OCI-LY1 (cell line): ENCODE results near the gene AURKB.

Experiments used
- H2AFZ ChIP-seq: fragments of 200-600 bp; sonication (generic), shearing (Covaris generic); 2 replicates; pipeline ENCODE4 v1.6.0; 2014; ENCODE audit warnings: antibody characterized with exemption, mild to moderate bottlenecking, low read length
- H3F3A ChIP-seq: fragments of 200-600 bp; sonication (generic), shearing (Covaris generic); 2 replicates; pipeline ENCODE4 v1.6.0; 2014; ENCODE audit warnings: mild to moderate bottlenecking, antibody characterized with exemption, low read length, moderate library complexity; ENCODE audit not compliant: insufficient read depth
- H3K27ac ChIP-seq: fragments of 200-600 bp; sonication (generic); 2 replicates; pipeline ENCODE4 v1.5.1; 2014; ENCODE audit warnings: low read length, mixed run types, mild to moderate bottlenecking, low read depth; ENCODE audit not compliant: poor library complexity, severe bottlenecking
- H3K27me3 ChIP-seq: fragments of 200-600 bp; sonication (generic); 2 replicates; pipeline ENCODE4 v1.6.0; 2014; ENCODE audit warnings: antibody characterized with exemption, mild to moderate bottlenecking, low read length, moderate library complexity; ENCODE audit not compliant: insufficient read depth
- H3K36me3 ChIP-seq: fragments of 200-600 bp; sonication (generic); 2 replicates; pipeline ENCODE4 v1.6.1; 2014; ENCODE audit warnings: mild to moderate bottlenecking, antibody characterized with exemption, low read length, moderate library complexity, mixed read lengths; ENCODE audit not compliant: insufficient read depth
- H3K4me1 ChIP-seq: fragments of 200-600 bp; sonication (generic); 2 replicates; pipeline ENCODE4 v1.5.1; 2014; ENCODE audit warnings: mild to moderate bottlenecking, low read length, moderate library complexity; ENCODE audit not compliant: insufficient read depth, severe bottlenecking
- H3K4me2 ChIP-seq: fragments of 200-600 bp; sonication (generic), shearing (Covaris generic); 2 replicates; pipeline ENCODE4 v1.6.1; 2014; ENCODE audit warnings: low read length
- H3K4me3 ChIP-seq: fragments of 200-600 bp; sonication (generic); 2 replicates; pipeline ENCODE4 v1.5.1; 2014; ENCODE audit warnings: low read length, low read depth, mild to moderate bottlenecking, mixed read lengths; ENCODE audit not compliant: poor library complexity, severe bottlenecking
- H3K79me2 ChIP-seq: fragments of 200-600 bp; shearing (Covaris generic); 2 replicates; pipeline ENCODE4 v1.6.1; 2016; ENCODE audit warnings: mixed run types, low read length, mixed read lengths; ENCODE audit not compliant: insufficient read depth
- H3K9ac ChIP-seq: fragments of 200-600 bp; sonication (generic), shearing (Covaris generic); 2 replicates; pipeline ENCODE4 v1.6.1; 2014; ENCODE audit warnings: mild to moderate bottlenecking, low read length, mixed read lengths
- H3K9me2 ChIP-seq: fragments of 200-600 bp; sonication (generic), shearing (Covaris generic); 2 replicates; pipeline ENCODE4 v1.6.1; 2014; ENCODE audit warnings: low read depth, mild to moderate bottlenecking, low read length, mixed read lengths
- H3K9me3 ChIP-seq: fragments of 200-600 bp; shearing (Covaris generic); 2 replicates; pipeline ENCODE4 v1.6.1; 2014; ENCODE audit warnings: low read length, mixed read lengths
- H4K20me1 ChIP-seq: fragments of 200-600 bp; sonication (generic), shearing (Covaris generic); 2 replicates; pipeline ENCODE4 v1.6.0; 2016; ENCODE audit warnings: mild to moderate bottlenecking, low read length; ENCODE audit not compliant: insufficient read depth
- CTCF ChIP-seq: fragments of 200-600 bp; sonication (generic), shearing (Covaris generic); IDR thresholded peaks from 2 replicates; pipeline ENCODE4 v1.5.1; 2017; ENCODE audit warnings: mild to moderate bottlenecking, antibody characterized with exemption, low read length, moderate library complexity, mixed read lengths
- EZH2 ChIP-seq: fragments of 200-600 bp; sonication (generic), shearing (Covaris generic); IDR thresholded peaks from 2 replicates; pipeline ENCODE4 v1.8.0; 2017; ENCODE audit warnings: borderline replicate concordance, mixed run types, mild to moderate bottlenecking, antibody characterized with exemption, low read length, moderate library complexity, mixed read lengths

AURKB gene

GRCh38 chr17:8234361-8235270 lies 24.2 kb upstream of the AURKB start:
- Histone ChIP-seq H3K27ac (no peak overlapping the region), H3K9me3 (no peaks in the 10 kb centered on the region), H3K79me2 (no peaks in the 10 kb centered on the region), H4K20me1 (no peaks in the 10 kb centered on the region), H3K36me3 (peaks cover 96% of the 10 kb centered on the region), H3K9ac (no peak overlapping the region), H3F3A (no peaks in the 10 kb centered on the region), H3K27me3 (no peaks in the 10 kb centered on the region), H3K4me2 (no peak overlapping the region), H3K4me3 (no peak overlapping the region), H3K9me2 (no peaks in the 10 kb centered on the region), H3K4me1 (no peaks in the 10 kb centered on the region), H2AFZ (no peak overlapping the region)
- TF ChIP-seq EZH2: no peak

GRCh38 chr17:8231701-8232100 lies 21.3 kb upstream of the AURKB start:
- H3K79me2 ChIP-seq: no peaks in the 10 kb centered on the region
- no peaks in the 10 kb centered on the region for H3K27me3 ChIP-seq
- H3K4me2 ChIP-seq: no peak overlapping the region
- H2AFZ ChIP-seq: no peak overlapping the region
- no peaks in the 10 kb centered on the region for H3K9me2 ChIP-seq
- peaks cover under 1% of the 10 kb centered on the region for H3K4me1 ChIP-seq
- TF ChIP-seq EZH2 (no peak), CTCF (no peak)
- no peak overlapping the region for H3K4me3 ChIP-seq
- H3K36me3 ChIP-seq: peaks cover 98% of the 10 kb centered on the region
- H3F3A ChIP-seq: no peaks in the 10 kb centered on the region
- H3K9ac ChIP-seq: no peak overlapping the region
- no peak overlapping the region for H3K27ac ChIP-seq
- no peaks in the 10 kb centered on the region for H3K9me3 ChIP-seq
- H4K20me1 ChIP-seq: no peaks in the 10 kb centered on the region

GRCh38 chr17:8227238-8227581 lies 16.8 kb upstream of the AURKB start:
- TF ChIP-seq EZH2: no peak
- no peak for TF ChIP-seq CTCF
- no peaks in the 10 kb centered on the region for H3K79me2 ChIP-seq
- H3K4me1 ChIP-seq: peaks cover 14% of the 10 kb centered on the region
- peak overlapping the region; percentile 60; the same call in 1 of the 2 replicates for H3K4me2 ChIP-seq
- H3F3A ChIP-seq: no peaks in the 10 kb centered on the region
- no peak overlapping the region; the same call in 1 of the 2 replicates for H3K9ac ChIP-seq
- no peaks in the 10 kb centered on the region for H4K20me1 ChIP-seq
- peaks cover 57% of the 10 kb centered on the region for H3K36me3 ChIP-seq
- no peak overlapping the region for H2AFZ ChIP-seq
- peak overlapping the region; percentile 51 for H3K4me3 ChIP-seq
- no peaks in the 10 kb centered on the region for H3K27me3 ChIP-seq
- no peaks in the 10 kb centered on the region for H3K9me3 ChIP-seq
- H3K9me2 ChIP-seq: no peaks in the 10 kb centered on the region
- H3K27ac ChIP-seq: peak overlapping the region; percentile 71
